GM11168 (cell line): ENCODE measurements around the gene CAPN3.
"Not testable (repeated sequence)": the region's sequence is repeated elsewhere in the genome, so short reads cannot be mapped to it uniquely, and the experiment has no call there.

ENCODE experiments used
- in situ Hi-C: fragments of 300-500 bp; cut with MboI; formaldehyde crosslinking; loops from one replicate; pipeline ENCODE4 v1.12.0; 2022; ENCODE audit warnings: low sequenced_read_pairs; ENCODE audit not compliant: unreplicated experiment

Gene CAPN3

DNA sequence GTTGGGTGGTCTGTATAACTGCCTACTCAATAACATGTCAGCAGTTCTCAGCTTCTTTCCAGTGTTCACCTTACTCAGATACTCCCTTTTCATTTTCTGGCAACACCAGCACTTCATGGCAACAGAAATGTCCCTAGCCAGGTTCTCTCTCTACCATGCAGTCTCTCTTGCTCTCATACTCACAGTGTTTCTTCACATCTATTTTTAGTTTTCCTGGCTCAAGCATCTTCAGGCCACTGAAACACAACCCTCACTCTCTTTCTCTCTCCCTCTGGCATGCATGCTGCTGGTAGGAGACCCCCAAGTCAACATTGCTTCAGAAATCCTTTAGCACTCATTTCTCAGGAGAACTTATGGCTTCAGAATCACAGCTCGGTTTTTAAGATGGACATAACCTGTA is at the start of gene CAPN3:
Gene CAPN3, plus strand, starts transcription at position 253 of the 400 bp plus-strand sequence. CDS start 305 bp downstream, outside the sequence.
- in situ Hi-C loops: no loop called here

DNA sequence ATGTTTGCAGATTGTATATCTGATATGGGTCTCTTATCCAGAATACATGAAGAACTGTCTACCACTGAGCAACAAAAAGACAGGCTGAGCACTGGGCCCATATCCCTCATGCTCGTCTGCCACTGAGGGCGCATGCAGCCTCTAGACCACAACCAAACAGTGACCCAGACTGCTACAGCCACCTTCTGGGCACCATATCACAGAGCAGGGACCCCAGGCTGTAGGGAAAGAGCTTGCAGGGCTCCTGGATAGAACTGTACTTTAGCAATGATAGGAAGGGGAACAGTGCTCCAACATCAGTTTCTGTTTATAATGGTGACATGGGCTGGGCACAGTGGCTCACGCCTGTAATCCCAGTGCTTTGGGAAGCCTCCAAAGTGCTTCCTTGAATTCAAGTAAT is 45.8 kb upstream of the CAPN3 start:
- in situ Hi-C loops: no loop called here

DNA sequence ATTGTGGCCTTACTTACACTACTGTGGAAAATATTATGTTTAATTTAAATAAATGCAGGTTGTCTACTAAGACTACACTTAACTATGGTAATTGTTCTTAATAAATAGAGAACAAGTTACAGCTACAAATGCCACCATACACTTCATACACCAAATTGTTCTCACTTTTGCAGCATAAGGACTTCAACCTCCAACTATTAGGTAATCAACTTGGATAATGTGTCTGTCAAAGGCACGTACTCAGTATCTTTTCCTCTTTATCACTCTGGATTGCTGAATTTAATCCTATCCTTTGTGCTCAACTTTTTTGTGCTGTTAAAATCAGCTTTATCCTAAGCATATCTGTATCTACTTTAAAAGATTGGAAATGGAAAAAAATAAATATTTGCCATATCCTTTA is 44.5 kb upstream of the CAPN3 start:
- in situ Hi-C loops: no loop called here

DNA sequence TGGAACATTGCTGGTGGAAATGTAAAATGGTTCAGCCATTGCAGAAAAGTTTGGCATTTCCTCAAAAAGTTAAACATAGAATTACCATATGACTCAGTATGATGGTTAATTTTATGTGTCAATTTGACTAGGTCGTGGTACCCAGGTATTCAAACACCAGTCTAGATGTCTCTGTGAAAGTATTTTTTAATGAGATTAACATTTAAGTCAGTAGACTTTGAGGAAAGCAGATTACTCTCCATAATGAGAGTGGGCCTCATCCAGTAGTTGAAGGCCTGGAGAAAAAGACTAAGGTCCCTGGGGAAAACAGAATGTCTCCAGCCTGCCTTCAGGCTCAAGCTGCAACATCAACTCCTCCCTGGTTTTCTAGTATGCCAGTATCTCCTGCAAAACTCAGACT is 43.8 kb upstream of the CAPN3 start:
- in situ Hi-C loops: no loop called here

DNA sequence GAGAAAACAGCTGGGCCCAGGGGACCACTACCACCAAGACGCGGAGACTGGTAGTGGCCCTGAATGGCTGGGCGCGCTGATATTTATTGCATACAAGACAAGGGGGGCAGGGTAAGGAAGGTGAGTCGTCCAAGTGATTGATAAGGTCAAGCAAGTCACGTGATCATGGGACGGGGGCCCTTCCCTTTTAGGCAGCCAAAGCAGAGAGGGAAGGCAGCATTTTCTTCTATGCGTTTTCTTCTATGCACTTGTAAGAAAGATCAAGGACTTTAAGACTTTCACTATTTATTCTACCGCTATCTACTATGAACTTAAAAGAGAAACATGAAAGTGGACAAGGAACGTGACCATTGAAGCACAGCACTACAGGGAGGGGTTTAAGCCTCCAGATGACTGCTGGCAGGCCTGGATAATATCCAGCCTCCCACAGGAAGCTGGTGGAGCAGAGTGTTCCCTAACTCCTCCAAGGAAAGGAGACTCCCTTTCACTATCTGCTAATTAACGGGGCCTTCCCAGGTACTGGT is 43.0 kb upstream of the CAPN3 start:
- in situ Hi-C loops: not testable (repeated sequence)

DNA sequence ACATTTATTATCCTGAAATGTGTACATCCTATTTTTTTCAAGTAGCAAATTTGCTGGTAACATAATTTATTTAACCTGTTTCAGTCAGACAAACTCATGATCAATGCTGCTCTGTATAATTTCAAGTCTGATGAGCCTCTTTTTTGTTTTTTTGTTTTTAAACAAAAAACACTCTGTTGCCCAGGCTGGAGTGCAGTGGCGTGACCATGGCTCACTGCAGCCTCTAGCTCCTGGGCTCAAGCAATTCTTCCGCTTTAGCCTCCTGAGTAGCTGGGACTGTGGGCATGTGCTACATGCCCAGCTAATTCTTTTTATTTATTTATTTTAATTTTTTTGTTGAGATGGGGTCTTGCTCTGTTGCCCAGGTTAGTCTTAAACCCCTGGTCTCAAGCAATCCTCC is 40.1 kb upstream of the CAPN3 start:
- in situ Hi-C loops: no loop called here

DNA sequence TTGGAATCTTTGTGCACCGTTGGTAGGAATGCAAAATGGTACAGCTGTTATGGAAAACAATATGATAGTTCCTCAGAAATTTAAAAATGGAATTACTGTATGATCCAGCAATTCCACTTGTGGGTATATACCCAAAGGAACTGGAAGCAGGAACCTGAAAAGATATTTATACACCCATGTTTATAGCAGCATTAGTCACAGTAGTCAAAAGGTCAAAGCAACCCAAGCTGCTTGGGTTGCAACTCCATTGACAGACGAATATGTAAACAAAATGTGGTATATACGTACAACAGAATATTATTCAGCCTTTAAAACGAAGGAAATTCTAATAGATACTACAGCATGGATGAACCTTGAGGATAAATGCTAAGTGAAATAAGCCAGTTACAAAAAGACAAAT is 35.0 kb upstream of the CAPN3 start:
- in situ Hi-C loops: no loop called here

DNA sequence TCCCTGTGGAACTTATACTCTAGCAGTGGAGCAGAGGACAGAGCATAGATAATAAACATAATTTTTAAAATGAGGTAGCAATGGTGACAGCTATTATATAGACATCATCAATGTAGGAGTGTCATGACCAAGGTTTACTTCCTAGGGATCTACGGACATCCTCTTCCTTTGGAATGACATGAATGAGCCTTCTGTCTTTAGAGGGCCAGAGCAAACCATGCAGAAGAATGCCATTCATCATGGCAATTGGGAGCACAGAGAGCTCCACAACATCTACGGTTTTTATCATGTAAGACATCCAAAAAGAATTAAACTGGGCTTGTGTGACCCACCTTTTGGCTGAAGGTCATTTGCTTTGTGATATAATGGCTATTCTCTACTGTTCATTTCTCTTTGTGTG is 30.1 kb upstream of the CAPN3 start:
- in situ Hi-C loops: no loop called here

DNA sequence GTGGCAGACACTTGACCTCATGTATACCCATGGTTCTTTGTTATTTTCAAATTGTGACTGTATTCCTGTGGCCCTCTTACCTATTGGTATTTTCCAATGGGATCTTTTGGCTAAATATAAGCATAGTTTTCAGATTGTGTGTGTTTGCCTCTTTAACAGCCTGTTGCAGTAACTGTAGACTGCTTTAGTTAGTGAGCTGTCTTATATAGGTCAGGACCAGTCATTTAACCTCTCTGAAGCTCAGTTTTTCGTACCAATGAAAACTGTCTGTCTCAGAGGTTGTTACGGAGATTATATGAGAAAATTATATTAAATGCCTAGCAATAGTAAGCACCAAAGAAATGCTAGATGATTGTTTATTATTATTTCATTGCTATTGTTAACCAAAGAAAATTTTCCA is 29.3 kb upstream of the CAPN3 start:
- in situ Hi-C loops: no loop called here

DNA sequence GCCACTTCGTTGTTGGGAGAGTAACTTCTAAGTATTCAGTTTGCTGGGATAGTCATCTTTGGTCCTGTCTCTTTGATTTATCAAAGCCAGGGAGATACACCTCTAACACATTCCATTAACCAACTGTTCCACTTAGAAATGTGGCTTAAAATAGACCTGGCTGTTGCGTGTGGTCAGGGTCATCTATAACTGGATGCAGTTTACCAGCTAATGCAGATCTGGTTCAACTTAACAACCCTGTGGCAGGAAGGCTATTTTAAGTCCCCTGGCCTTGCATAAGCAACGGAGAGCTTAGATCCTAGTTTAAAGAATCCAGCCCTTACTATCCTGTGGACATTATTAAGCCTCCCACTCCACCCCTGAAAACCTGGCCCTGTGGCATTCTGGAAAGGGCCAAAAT is 28.1 kb upstream of the CAPN3 start:
- in situ Hi-C loops: no loop called here

DNA sequence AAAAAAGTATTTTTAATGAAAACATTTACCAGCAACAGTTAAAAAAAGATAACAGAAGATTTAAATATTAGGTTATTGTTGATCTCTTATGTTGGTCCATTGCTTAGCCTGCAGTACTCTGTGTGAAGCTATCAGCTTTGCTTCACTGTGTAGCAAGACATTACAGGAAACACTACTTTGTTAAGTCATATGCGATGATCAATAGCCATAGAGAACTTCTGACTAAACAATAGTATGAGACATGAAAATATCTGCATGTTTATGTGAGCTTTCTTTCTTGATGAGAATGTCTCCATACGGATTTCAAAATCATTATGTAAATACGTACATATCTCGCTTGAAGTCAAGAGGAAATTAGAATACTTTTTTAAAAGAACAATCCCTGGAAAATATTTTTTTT is 27.0 kb upstream of the CAPN3 start:
- in situ Hi-C loops: no loop called here

DNA sequence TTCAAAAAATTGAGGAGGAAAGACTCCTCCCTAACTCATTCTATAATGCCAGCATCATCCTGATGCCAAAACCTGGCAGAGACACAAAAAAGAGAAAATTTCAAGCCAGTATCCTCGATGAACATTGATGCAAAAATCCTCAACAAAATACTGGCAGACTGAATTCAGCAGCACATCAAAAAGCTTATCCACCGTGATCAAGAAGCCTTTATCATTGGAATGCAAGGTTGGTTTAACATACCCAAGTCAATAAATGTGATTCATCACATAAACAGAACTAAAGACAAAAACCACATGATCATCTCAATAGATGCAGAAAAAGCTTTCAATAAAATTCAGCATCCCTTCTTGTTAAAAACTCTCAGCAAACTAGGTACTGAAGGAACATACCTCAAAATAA is 24.2 kb upstream of the CAPN3 start:
- in situ Hi-C loops: no loop called here

DNA sequence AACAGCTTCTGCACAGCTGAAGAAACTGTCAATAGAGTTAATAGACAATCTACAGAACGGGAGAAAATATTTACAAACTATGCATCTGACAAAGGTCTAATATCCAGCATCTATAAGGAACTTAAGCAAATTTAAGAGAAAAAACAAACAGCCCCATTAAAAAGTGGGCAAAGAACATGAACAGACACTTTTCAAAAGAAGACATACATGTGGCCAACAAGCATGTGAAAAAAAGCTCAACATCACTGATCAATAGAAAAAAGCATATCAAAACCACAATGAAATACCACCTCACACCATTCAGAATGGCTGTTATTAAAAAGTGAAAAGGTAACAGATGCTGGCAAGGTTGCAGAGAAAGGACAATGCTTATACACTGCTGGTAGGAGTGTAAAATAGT is 22.7 kb upstream of the CAPN3 start:
- in situ Hi-C loops: not testable (repeated sequence)

DNA sequence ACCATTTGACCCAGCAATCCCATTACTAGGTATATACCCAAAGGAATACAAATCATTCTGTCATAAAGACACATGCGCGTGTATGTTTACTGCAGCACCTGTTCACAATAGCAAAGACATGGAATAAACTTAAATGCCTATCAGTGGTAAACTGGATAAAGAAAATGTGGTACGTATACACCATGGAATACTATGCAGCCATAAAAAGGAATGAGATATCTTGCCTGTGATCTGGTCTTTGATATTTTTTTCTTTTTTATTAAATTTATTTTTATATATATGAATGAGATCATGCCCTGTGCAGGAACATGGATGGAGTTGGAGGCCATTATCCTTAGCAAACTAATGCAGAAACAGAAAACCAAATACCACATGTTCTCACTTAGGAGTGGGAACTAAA is 22.2 kb upstream of the CAPN3 start:
- in situ Hi-C loops: not testable (repeated sequence)

DNA sequence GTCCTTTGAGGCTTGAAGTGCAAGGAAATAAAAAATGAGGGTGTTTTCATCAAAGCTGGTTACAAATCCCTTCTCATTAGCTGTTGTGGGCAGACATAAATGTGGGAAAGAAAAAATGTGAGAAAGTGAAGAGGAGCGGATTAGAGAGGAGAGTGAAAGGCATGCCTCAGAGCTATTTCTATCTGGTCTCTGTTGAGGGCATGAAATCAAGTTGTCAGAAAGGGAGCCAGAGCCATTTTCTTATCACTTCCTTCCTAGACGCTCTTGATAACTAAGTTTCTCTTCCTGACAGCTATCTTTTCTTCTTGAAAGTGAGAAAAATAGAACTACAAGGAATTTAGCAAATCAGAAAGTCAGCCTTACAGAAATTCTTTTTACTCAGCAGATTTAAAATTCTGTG is 20.8 kb upstream of the CAPN3 start:
- in situ Hi-C loops: no loop called here

DNA sequence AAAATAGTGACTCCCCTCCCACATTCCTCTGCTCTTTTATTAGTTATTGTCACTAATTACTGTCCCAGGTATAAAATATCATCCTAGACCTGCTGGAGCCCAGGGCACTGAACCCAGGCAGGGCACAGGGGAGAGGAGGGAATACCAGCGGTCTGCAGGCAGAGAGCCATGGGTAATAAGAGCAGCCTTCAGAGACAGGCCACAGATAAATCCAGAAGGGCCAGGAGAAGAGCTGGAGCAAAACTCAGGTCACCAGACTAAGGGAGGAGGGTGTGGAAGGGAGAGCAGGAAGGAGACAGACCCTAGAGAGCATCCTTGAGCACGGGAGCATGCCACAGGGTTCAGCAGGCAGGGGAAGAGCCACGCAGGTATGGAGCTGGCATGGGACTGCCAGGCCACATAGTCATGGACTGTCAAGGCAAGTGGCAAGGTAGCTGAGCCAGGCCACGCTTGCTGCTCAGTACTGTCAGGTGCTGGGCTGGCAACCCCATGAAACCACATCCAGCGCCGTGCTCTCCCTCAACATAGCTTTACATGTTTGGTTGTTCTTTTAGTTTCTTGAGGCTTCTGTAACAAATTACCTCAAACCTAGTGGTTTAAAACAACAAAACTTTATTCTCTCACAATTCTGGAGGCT is 15.6 kb upstream of the CAPN3 start:
- in situ Hi-C loops: no loop called here

DNA sequence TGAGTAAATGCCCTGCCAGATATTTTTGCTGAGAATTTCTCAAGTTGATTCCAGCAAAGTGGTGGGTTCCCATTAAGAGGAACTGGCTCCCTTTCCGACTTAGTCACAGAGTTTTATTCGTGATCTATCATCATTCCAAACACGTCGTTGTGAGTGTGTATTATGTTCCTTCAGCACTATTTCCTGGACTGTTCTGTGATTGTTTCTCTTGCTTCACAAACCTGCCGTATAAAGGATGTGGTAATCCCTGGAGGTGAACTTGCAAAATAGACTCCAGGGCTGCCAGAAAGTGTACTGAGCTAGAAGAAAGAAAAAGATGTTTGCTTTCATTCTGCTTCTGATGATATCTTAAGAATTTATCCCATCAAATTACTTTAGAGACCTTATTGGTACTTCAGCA is 14.5 kb upstream of the CAPN3 start:
- in situ Hi-C loops: no loop called here

DNA sequence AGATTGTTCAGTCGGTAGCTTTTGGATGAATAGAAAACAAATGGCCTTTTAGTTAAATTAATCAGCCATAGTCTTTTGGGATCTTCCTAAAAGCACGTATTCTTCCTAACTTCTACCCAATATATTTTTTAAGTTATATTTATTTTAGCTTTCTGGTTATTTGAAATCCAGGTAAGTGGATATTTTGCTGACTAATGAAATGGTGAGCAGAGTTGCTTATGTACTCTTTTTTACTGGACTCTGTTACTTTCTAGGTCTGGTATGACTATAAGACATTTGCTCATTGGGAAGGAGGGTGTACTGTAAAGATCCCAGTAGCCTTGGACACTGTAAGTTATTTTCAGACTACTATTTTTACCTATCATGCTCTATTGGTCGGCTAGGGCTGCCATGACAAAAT is 13.8 kb upstream of the CAPN3 start:
- in situ Hi-C loops: no loop called here

DNA sequence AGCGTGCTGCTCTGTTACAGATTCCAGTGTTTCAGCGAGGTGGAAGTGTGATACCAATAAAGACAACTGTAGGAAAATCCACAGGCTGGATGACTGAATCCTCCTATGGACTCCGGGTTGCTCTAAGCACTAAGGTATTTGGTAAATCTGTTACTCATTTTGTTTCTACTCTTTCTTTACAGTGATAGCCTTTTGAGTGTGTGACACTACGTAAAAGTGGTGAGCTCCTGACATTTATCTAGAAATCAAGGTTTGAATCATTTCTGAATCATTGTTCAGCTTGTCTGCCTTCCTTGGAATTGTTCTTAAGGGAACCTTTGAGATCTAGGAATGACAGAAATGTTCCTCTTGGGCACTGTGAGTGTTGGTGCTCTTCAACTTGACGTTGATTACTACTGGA is 11.2 kb upstream of the CAPN3 start:
- in situ Hi-C loops: no loop called here

DNA sequence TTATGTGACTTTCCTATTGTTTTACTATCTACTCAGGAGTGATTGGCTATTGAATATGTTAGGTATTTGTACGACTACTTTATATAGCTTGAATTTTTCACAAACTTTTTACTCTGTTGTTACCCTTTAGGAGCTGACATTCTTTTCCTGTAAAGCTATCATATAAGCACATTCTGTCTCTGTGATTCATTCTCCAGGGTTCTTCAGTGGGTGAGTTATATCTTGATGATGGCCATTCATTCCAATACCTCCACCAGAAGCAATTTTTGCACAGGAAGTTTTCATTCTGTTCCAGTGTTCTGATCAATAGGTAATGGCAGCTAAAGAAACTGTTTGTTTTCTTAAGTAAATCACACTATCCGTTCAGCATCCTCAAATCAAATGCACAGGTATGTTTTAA is 10.1 kb upstream of the CAPN3 start:
- in situ Hi-C loops: no loop called here

DNA sequence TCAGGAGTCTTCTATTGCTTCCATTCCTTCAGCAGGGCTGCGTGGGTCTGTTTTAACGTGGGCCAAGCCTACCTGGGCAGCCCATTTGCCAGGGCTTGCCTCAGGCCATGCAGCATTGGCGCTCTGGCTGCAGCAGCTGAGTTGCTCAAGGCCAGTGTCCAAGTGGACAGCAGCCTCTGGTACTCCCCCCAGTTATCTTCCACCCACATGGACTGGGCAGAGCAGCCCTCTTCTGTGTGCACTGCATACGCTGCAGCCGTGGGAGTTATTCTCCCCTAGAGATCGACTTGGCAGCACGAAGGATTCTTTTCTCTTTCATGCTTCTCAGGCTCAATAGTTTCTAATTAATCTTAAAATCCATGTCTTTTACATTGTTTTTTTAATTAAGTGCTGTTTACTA is 6.9 kb upstream of the CAPN3 start:
- in situ Hi-C loops: no loop called here

DNA sequence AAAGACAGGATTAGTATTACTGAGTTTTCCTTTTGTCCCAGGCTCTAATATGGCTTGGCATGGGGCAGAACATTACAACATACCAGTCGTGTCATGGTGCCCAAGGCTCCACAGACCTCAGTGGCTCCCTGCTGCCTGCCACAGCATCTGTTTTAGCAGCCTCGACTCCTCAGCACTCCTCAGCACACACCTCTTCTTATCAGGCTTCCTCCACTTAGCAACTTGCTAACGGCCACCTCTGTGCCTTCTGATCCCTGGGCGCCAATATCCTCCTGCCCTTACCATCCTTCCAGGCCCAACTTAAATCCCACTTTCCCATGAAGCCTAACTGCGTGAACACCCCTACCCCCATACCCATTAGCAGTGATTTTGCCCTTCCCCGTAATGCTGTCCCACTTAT is 6.2 kb upstream of the CAPN3 start:
- in situ Hi-C loops: no loop called here

DNA sequence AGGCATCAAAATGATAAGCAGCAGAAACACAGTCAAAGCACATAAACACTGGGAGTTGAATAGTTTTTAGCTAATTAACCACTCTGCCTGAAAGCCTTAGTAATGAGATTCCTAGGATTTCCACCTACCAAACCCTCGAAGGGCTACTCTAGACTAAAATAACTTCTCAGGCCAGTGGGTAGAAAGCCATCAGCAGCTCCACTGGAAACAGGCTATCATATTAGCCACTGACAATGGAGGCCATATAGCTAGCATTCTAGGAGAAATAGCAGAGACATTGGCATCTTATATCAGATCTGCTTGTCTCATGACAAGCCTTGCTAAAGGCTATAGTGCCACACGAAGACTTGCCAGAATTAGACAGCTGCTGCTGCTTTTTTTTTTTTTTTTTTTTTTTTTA is 4.5 kb upstream of the CAPN3 start:
- in situ Hi-C loops: no loop called here
